ENCODE data around the gene PPP1R2C. TPM values are rescaled to one million over a fixed set of nuclear protein-coding genes. Genes with fewer than 3 reads are reported as not detected.

The PPP1R2C gene
- total RNA-seq, 1 donor from 2014 or later: not detected

DNA sequence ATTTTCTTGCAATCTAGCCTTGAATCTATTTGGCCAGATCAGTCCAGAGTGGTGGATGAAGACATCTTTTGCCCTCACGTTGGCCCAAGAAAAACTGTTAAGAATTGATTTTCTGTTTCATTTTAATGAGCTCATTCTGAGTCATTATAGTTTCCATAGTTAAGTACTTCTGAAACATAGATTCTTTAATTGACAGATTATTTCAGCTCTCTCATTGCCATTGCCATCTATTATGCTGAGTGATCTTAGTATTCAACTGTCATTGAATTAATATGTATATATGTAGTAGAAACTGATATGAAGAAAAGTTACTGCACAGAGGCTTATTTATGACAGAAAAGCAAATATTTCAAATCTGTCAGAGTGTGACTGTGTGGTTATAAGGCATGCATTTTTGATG is 45.5 kb upstream of the PPP1R2C start:
- no peak overlapping the region for H3K4me2 ChIP-seq
- DNase-seq (ENCODE audit: low spot score): no peak
- H3K4me3 Mint-ChIP-seq: no peak overlapping the region
- no peaks in the 10 kb centered on the region for H3K79me2 ChIP-seq (ENCODE audit: low read depth)
- H3F3A ChIP-seq (ENCODE audit: low read depth): peaks cover 3% of the 10 kb centered on the region
- no peaks in the 10 kb centered on the region for H4K20me1 ChIP-seq (ENCODE audit: low read depth)
- H3K9me3 Mint-ChIP-seq: peaks cover 17% of the 10 kb centered on the region
- H3K36me3 Mint-ChIP-seq: no peaks in the 10 kb centered on the region
- H3K4me3 ChIP-seq: no peak overlapping the region
- no peak overlapping the region for H2AFZ ChIP-seq (replicated peaks)
- no peak overlapping the region for H3K27ac ChIP-seq
- peaks cover under 1% of the 10 kb centered on the region for H3K9me3 ChIP-seq (ENCODE audit: low read depth)
- no peaks in the 10 kb centered on the region for H3K27me3 ChIP-seq
- no peak for TF ChIP-seq EZH2 (IDR thresholded peaks at IDR 0.05)
- TF ChIP-seq, protein P1, sequence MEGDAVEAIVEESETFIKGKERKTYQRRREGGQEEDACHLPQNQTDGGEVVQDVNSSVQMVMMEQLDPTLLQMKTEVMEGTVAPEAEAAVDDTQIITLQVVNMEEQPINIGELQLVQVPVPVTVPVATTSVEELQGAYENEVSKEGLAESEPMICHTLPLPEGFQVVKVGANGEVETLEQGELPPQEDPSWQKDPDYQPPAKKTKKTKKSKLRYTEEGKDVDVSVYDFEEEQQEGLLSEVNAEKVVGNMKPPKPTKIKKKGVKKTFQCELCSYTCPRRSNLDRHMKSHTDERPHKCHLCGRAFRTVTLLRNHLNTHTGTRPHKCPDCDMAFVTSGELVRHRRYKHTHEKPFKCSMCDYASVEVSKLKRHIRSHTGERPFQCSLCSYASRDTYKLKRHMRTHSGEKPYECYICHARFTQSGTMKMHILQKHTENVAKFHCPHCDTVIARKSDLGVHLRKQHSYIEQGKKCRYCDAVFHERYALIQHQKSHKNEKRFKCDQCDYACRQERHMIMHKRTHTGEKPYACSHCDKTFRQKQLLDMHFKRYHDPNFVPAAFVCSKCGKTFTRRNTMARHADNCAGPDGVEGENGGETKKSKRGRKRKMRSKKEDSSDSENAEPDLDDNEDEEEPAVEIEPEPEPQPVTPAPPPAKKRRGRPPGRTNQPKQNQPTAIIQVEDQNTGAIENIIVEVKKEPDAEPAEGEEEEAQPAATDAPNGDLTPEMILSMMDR (IDR thresholded peaks at IDR 0.05): no peak
- no peak for TF ChIP-seq EZH2phosphoT487 (IDR thresholded peaks at IDR 0.05)
- H3K36me3 ChIP-seq: no peaks in the 10 kb centered on the region
- no peak overlapping the region for H3K27ac Mint-ChIP-seq
- no peaks in the 10 kb centered on the region for H3K4me1 Mint-ChIP-seq
- peaks cover 5% of the 10 kb centered on the region for H3K27me3 Mint-ChIP-seq (ENCODE audit: insufficient read depth, low read depth)
- H3K9ac ChIP-seq: no peak overlapping the region
- peaks cover 10% of the 10 kb centered on the region for H3K4me1 ChIP-seq

GRCh38 chrX:42821803-42822443 is 44.0 kb upstream of the PPP1R2C start:
- no peaks in the 10 kb centered on the region for H3K79me2 ChIP-seq (ENCODE audit: low read depth)
- TF ChIP-seq, protein P1 (IDR thresholded peaks at IDR 0.05): no peak
- TF ChIP-seq EZH2phosphoT487 (IDR thresholded peaks at IDR 0.05): no peak
- no peak for TF ChIP-seq EZH2 (IDR thresholded peaks at IDR 0.05)
- H3K4me3 ChIP-seq: no peak overlapping the region
- no peak overlapping the region for H3K27ac ChIP-seq
- H3F3A ChIP-seq (ENCODE audit: low read depth): peaks cover 3% of the 10 kb centered on the region
- H3K9me3 Mint-ChIP-seq: peaks cover 14% of the 10 kb centered on the region
- no peak overlapping the region for H3K4me3 Mint-ChIP-seq
- no peak for DNase-seq (ENCODE audit: low spot score)
- no peak overlapping the region for H2AFZ ChIP-seq (replicated peaks)
- no peak overlapping the region for H3K9ac ChIP-seq
- no peaks in the 10 kb centered on the region for H3K36me3 ChIP-seq
- no peaks in the 10 kb centered on the region for H3K27me3 ChIP-seq
- H4K20me1 ChIP-seq (ENCODE audit: low read depth): no peaks in the 10 kb centered on the region
- peaks cover 5% of the 10 kb centered on the region for H3K27me3 Mint-ChIP-seq (ENCODE audit: insufficient read depth, low read depth)
- no peak overlapping the region for H3K27ac Mint-ChIP-seq
- no peaks in the 10 kb centered on the region for H3K36me3 Mint-ChIP-seq
- no peak overlapping the region for H3K4me2 ChIP-seq
- H3K4me1 ChIP-seq: peaks cover 15% of the 10 kb centered on the region
- no peaks in the 10 kb centered on the region for H3K9me3 ChIP-seq (ENCODE audit: low read depth)
- H3K4me1 Mint-ChIP-seq: no peaks in the 10 kb centered on the region

GRCh38 chrX:42818151-42818921 is 40.4 kb upstream of the PPP1R2C start:
- peaks cover 8% of the 10 kb centered on the region for H3F3A ChIP-seq (ENCODE audit: low read depth)
- TF ChIP-seq EZH2 (IDR thresholded peaks at IDR 0.05) (no peak), EZH2phosphoT487 (IDR thresholded peaks at IDR 0.05) (no peak)
- TF ChIP-seq, protein P1 (IDR thresholded peaks at IDR 0.05): peak; percentile 57
- peak overlapping the region; percentile 59 for H2AFZ ChIP-seq (replicated peaks)
- H3K9me3 Mint-ChIP-seq: peaks cover 31% of the 10 kb centered on the region
- no peak overlapping the region for H3K27ac ChIP-seq
- peaks cover 26% of the 10 kb centered on the region for H3K4me1 ChIP-seq
- H4K20me1 ChIP-seq (ENCODE audit: low read depth): no peaks in the 10 kb centered on the region
- H3K9ac ChIP-seq: no peak overlapping the region
- peaks cover 6% of the 10 kb centered on the region for H3K27me3 Mint-ChIP-seq (ENCODE audit: insufficient read depth, low read depth)
- peak; percentile 54 for DNase-seq (ENCODE audit: low spot score)
- H3K27ac Mint-ChIP-seq: no peak overlapping the region
- H3K79me2 ChIP-seq (ENCODE audit: low read depth): no peaks in the 10 kb centered on the region
- no peaks in the 10 kb centered on the region for H3K9me3 ChIP-seq (ENCODE audit: low read depth)
- H3K4me3 Mint-ChIP-seq: no peak overlapping the region
- H3K36me3 ChIP-seq: no peaks in the 10 kb centered on the region
- H3K36me3 Mint-ChIP-seq: no peaks in the 10 kb centered on the region
- H3K27me3 ChIP-seq: no peaks in the 10 kb centered on the region
- H3K4me2 ChIP-seq: peak overlapping the region; percentile 20
- H3K4me3 ChIP-seq: no peak overlapping the region
- no peaks in the 10 kb centered on the region for H3K4me1 Mint-ChIP-seq

All from neural progenitor cell (in vitro differentiated cells).